ENCODE results near the gene CSHL1. TPM values are rescaled to one million over a fixed set of nuclear protein-coding genes. Genes with fewer than 3 reads are reported as not detected.
A peak's percentile ranks its signal among the peaks of the same experiment; 100 is the strongest.

CSHL1 gene
- total and polyA plus RNA-seq, 8 donors = 0.78 TPM; not detected in 7

DNA sequence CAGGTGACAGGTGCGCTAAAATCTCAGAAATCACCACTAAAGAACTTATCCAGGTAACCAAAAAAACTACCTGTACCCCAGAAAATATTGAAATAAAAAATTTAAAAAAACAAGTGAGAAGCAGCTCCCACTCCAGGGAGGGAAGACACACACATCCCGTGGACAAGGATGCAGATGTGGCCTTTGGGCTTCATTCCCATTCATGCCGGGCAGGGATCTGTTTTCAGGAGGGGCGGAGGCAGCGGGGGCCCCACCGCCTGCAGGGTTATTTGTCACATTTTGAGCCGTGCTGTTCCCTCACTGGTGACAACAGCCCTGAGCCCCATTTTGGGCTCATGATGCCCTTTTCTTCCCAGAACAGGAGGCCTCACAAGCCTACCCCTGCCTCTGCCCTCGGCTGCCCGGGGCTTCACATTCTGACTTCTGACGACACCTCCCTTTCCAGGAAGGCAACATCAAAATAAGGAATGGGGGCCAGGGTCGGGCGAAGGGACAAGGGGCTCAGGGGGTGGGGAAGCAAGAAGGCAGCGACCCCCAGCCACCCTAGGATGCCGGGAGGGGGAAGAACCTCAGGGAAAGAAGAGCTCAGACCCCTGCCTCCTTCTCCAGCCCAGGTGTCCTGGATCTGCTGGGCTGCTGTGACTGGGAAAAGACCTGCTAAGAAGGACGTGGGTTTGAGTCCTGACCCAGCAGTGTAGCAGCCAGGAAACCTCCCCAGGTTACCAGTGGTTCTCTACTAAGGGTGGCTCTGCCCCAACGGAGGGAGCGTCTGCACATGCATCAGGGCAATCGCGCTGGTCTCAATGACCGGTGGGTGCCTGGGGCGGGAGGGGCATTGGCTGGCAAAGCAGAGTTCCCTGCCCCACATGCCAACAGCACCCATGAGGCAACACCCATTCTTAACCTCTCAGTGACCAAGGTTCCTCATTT is 23.4 kb upstream of the CSHL1 start:
- TF ChIP-seq CTCF (IDR thresholded peaks at IDR 0.05) = no peak
- intact Hi-C loops (cut with DNase I) = no loop called here
- H3K36me3 ChIP-seq = no peaks in the 10 kb centered on the region
- peaks cover 0 to 19% of the 10 kb centered on the region in 2 donors for H3K4me1 ChIP-seq
- H3K4me3 ChIP-seq = no peak overlapping the region
- H3K9me3 ChIP-seq = no peaks in the 10 kb centered on the region
- DNase-seq (no peak), ATAC-seq (no peak)
- no peak overlapping the region for H3K27ac ChIP-seq
- no peaks in the 10 kb centered on the region for H3K27me3 ChIP-seq

DNA sequence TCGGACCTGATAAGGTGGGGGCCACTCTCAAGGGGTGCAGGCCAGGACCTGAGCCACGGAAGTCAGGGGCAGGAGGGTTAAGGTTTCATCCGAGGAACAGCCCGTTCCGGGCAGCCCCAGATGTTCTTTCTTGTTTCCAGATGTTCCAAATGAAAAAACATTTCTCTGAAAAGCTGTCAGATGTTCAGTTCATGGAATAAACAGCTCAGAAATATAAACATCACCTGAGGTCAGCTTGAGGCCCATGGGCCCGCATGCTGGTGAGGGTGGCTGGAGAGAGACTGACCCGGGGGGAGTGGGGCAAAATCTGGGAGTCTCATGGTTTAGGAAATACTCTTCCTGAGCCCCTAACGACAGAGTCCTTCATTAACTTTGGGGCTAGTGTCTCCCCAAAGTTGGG is 22.5 kb upstream of the CSHL1 start:
- intact Hi-C loops (cut with DNase I) = no loop called here
- no peak for ATAC-seq
- DNase-seq = peak in 1 of 4 donors; percentile 31
- H3K4me3 ChIP-seq = no peak overlapping the region
- H3K27me3 ChIP-seq = no peaks in the 10 kb centered on the region
- peaks cover 0 to 19% of the 10 kb centered on the region in 2 donors for H3K4me1 ChIP-seq
- no peaks in the 10 kb centered on the region for H3K36me3 ChIP-seq
- no peak for TF ChIP-seq CTCF (IDR thresholded peaks at IDR 0.05)
- no peak overlapping the region for H3K27ac ChIP-seq
- no peaks in the 10 kb centered on the region for H3K9me3 ChIP-seq

DNA sequence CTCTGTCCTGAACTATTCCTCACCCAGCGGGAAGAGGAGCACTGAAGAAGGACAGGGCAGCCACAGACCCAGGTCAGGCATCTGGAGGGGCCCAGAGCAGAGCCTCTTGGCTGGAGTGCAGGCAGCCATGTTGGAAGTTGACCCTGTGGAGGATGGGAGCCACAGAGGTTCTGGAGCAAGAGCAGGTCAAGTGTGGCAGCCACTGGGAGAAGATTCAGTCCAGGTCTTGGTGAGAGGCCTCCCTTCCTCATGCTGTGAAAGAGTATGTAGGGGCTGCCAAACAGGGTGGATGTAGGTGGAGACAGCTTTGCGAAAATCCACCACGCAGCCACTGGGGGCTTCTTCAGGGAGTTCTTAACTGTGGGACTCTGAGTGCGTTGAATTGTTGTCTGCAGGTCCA is 21.7 kb upstream of the CSHL1 start:
- Histone ChIP-seq H3K9me3 (no peaks in the 10 kb centered on the region), H3K36me3 (no peaks in the 10 kb centered on the region), H3K27ac (no peak overlapping the region), H3K4me3 (no peak overlapping the region), H3K4me1 (peaks cover 0 to 19% of the 10 kb centered on the region in 2 donors), H3K27me3 (no peaks in the 10 kb centered on the region)
- DNase-seq (no peak), ATAC-seq (no peak)
- intact Hi-C loops (cut with DNase I) = no loop called here
- TF ChIP-seq CTCF (IDR thresholded peaks at IDR 0.05) = no peak

DNA sequence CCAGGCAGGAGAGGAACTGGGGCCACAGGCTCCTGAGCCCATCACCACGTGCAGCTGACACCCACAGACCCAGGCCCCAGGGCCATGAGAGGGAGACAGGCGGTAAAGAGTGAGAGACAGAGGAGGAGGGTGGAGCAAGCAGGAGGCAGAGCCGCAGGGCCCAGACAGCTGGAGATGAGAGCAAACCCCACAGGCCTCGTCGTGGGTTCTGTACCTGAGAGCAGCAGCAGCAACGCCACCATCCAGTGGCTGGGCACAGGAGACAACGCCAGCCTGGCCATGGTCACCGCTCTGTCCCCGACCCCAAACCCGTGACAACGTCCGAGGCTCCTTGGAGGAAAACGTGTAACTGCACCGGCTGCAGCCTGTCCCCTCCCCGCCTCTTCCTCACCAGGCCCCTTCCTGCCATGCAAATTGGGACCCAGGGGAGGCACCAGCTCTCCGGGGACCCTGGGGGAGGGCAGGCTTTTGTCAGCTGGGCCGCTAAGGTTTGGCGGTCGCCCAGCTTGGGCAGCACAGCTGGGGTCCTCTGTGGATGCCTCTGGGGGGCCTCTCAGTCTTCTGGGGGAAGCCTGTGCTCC is 21.0 kb upstream of the CSHL1 start, which contains the start of gene CD79B:
TSS of gene CD79B (minus strand) at position 351 of the 581 bp plus-strand sequence. CDS start at position 281, 70 bp downstream.
- TF ChIP-seq CTCF (IDR thresholded peaks at IDR 0.05) = no peak
- DNase-seq = peak in 1 of 4 donors; percentile 68
- H3K27me3 ChIP-seq = no peaks in the 10 kb centered on the region
- H3K36me3 ChIP-seq = no peaks in the 10 kb centered on the region
- no peaks in the 10 kb centered on the region for H3K9me3 ChIP-seq
- H3K4me1 ChIP-seq = peaks cover 0 to 19% of the 10 kb centered on the region in 2 donors
- intact Hi-C loops (cut with DNase I) = no loop called here
- no peak for ATAC-seq
- H3K27ac ChIP-seq = peak within 1 kb of the TSS in 1 of 2 donors; percentile 23
- H3K4me3 ChIP-seq = peak within 1 kb of the TSS in 1 of 2 donors; percentile 13
